Lung microvascular endothelial cell (primary cell): ENCODE results near the gene RFX4. TPM values are rescaled to one million over a fixed set of nuclear protein-coding genes. Genes with fewer than 3 reads are reported as not detected.

Source experiments
- DNase-seq, 2 donors: peaks; one replicate each; pipeline versions ENCODE4 v3.0.0 to v3.0.0-alpha.2; 2010; ENCODE audit warnings: low read depth in 2 of 2
- total RNA-seq: library from RNA; depleted of rRNA; stranded (reverse); fragments of >200 nt; gene quantifications from 2 replicates; pipeline ENCODE4 v1.2.1, GENCODE V29; 2014

Gene RFX4
- not detected in 2 replicates for total RNA-seq

- no peak for DNase-seq
Measured at GRCh38 chr12:106582641-106583230, at the start of gene RFX4. RFX4 (plus strand) TSS chr12:106583004; CDS start chr12:106583321, 317 bp downstream.

- no peak for DNase-seq
Measured at GRCh38 chr12:106541201-106541600, 41.6 kb upstream of the RFX4 start.

- no peak for DNase-seq
Measured at GRCh38 chr12:106551410-106551809, 31.4 kb upstream of the RFX4 start.

- DNase-seq = no peak
Measured at GRCh38 chr12:106552228-106552627, 30.6 kb upstream of the RFX4 start.

- no peak for DNase-seq
Measured at GRCh38 chr12:106564678-106565329, 18.0 kb upstream of the RFX4 start.

GRCh38 chr12:106566771-106567170 is 16.0 kb upstream of the RFX4 start:
- no peak for DNase-seq

GRCh38 chr12:106573239-106573638 is 9.6 kb upstream of the RFX4 start:
- no peak for DNase-seq

GRCh38 chr12:106576848-106577247 is 6.0 kb upstream of the RFX4 start:
- no peak for DNase-seq

GRCh38 chr12:106580671-106581508 is 1.9 kb upstream of the RFX4 start:
- DNase-seq = no peak

GRCh38 chr12:106581543-106582248 is 1.1 kb upstream of the RFX4 start:
- DNase-seq = peak; percentile 42 to 47

GRCh38 chr12:106582249-106582591 is 584 bp upstream of the RFX4 start:
- no peak for DNase-seq

- DNase-seq = peak; percentile 26 to 28
Measured at GRCh38 chr12:106583242-106584103, 669 bp downstream of the RFX4 start.

GRCh38 chr12:106584104-106585064 is 1.6 kb downstream of the RFX4 start:
- peak in 1 of 2 donors; percentile 11 for DNase-seq

GRCh38 chr12:106585105-106585520 is 2.3 kb downstream of the RFX4 start:
- no peak for DNase-seq

GRCh38 chr12:106585521-106586277 is 2.9 kb downstream of the RFX4 start:
- peak; percentile 11 to 17 for DNase-seq

- DNase-seq = no peak
Measured at GRCh38 chr12:106586278-106586802, 3.5 kb downstream of the RFX4 start.

GRCh38 chr12:106586803-106587684 is 4.2 kb downstream of the RFX4 start:
- DNase-seq = peak in 1 of 2 donors; percentile 53

GRCh38 chr12:106588771-106589170 is 6.0 kb downstream of the RFX4 start:
- no peak for DNase-seq
